EL (cell line): ENCODE results near the gene ERC2.

Source experiments
- DNase-seq: peaks from one replicate; pipeline ENCODE4 v3.0.0-alpha.2; 2016

Gene ERC2

DNA sequence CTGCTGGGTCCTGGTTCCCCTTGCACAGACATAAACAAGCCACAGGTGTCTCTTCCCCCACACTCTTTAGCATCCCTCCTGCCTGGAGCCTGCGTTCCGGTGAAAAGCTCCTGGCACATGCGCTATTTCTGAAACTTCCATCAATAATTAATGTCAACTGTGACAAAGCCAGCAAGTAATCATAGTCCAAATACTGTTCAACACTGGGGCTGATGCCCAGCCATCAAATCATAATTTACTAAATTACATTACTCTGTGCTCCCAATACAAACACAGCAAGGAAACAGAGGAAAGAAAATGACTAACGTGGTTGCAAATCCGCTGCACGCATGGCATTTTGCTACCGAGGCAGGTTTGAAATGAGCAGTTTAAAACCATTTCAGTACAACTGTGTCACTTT, 294.7 kb downstream of the ERC2 start:
- no peak for DNase-seq

DNA sequence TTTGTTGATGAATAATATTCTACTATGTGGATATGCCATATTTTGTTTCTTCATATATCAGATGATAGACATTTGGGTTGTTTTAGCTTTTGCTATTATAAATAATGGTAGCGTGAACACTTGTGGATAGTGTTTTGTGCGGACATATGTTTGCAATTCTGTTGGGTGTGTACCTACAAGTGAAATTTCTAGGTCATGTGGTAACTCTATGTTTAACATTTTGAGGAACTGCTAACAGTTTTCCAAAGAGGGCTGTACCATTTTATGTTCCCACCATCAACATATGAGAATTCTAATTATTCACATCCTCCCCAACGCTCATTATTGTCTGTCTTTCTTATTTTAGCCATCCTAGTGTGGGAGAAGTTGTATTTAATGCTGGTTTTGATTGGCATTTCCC, 303.8 kb downstream of the ERC2 start:
- no peak for DNase-seq

DNA sequence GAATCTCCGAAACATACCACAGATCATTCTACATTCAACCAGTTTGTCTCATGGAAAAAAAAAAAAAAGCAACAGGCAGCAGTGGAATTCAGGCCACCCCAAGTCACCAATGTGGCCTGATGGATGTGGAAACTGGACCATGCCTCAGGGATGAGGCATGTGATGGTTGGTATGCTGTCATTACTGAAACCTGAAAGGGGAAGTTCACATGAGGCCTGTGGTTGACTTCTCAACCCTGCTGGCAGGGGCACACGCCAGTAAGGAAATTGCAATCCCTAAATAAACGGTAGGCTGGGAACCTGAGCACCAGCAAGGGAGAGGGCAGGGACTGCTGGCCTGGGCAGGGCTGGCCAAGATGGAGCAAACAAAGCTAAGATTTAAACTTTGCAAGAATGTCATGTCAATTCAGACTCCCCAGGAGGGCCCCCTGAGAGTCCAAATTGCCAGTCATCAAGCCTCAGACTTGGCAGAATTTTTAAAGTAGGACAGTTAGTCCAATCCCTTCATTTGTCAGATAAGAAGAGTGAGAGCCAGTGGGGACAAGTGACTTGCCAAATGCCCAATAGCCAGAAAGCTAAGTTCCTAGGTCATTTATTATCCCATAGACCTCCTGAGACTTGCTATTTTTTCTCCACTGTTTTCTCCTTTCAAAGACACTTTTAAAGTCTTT, 310.4 kb downstream of the ERC2 start:
- DNase-seq: peak; percentile 78

DNA sequence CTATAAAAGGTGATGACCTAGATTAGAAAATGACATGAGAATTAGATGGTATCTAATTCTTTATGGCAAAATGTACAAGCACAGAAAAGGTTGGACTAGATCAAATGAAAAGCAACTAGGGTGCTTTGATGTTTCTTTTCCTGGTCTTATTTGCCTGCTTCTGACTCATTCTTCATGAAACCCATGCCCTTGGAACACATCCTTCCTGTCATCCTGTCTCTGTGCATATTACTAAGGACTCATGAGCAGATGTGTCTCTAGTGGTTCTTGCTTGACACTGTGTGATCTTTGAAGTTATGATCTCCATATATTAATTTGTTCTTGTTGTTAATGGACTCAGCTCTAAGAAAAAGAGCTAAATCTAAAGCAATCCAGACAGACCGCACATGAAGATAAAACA, 314.0 kb downstream of the ERC2 start:
- DNase-seq: peak; percentile 31

DNA sequence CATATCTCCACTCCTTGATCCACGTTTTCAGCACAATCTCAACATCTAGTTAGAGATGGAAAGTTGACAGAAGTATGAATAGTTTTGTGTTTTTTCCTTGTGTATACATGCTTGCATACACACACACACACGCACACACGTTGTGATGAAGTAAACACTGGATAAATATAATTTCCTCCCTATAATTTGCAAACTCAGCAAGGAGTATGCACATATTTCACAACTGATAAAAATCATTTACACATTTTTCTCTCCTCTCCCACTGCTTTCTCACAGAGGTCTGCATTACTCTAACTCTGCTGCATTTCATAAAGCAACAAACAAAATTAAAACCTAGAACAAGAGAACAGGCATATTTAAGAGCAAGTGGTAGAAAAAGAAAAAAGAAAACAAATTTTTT, 320.9 kb downstream of the ERC2 start:
- DNase-seq: no peak

DNA sequence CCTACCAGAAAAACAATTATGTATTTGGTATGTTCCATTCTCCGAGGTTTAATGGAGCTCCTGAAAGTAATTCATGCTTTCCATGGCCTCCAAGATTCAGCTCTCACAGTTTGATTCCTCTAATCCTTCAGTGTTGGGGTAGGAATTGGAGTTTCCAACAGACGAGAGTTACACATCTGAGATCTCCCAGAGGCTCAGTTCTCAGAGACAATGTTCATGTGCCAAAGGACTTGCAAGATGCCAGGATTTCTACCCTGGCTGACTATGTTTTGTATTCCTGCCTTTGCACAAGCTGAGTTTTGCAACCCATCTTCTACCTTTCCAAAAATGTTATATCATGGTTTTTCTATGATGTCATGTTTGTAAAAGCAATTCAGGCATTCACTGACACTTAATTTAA, 322.9 kb downstream of the ERC2 start:
- no peak for DNase-seq

DNA sequence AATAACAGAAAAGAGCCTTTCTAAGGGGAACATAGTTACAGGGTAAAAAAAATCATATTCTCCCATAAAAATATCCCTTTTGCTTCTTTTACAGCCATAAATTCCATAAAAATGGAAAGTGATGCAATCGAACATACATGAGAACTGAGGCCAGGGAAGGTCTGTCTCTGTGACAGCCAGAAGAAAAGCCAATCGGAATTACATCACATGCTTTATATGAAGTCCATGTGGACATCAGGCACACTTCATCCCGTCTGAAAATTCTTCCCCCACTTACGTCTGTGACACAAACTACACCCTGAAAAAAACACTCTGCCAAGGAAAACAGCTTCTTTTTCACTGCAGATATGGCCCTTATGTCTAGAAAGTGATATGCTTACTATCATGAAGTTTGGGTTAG, 323.5 kb downstream of the ERC2 start:
- no peak for DNase-seq

DNA sequence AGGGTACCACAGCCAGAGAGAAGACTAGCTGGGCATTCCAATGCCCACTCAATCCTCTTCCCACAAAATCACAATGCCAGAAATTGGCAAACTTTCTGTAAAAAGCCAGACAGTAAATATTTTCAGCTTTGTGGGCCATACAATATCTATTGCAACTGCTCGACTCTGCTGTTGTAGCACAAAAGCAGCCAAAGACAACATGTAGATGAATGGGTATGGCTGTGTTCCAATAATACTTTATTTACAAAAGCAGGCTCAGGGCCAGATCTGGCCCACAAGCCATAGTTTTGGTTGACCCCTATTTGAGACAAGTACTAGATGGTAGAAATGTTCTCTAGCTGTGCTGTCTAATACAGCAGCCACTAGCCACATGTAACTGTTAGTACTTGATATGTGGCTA, 330.9 kb downstream of the ERC2 start:
- DNase-seq: no peak

DNA sequence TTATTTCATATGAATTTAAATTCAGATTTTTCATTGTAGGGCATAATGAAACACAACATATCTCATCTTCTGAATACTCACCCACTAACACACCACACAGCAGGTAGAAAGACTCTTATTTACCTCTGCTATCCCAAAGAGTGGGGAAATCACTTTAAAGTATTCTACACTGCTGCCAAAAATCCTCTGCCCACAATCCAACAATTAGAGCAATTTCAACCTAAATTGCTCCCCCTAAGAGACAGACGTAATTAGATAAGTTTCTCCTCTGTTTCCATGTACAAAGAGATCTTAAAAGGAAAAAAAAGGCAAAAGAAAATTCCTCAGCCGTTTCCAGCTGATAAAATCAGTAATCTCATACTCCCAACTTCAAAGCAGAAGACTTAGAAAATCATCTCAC, 331.8 kb downstream of the ERC2 start:
- no peak for DNase-seq

DNA sequence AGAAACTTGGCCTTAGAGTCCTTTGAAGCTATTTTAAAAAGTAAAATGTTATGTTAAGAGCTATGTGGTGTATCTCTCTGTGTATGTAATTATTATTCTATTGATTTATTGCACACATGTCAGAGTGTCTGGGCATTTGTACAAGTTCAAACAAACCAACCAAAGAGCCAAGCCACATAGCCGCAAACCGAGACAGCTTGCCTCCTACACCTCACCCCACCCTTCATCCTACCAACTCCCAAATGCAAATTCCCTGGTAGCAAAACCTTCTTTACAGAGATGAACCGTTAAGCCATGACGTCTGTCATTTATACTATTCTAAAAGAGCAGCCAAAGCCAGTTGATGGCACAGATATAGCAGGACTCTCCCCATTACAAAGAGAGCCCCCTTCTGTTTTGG, 332.3 kb downstream of the ERC2 start:
- no peak for DNase-seq

DNA sequence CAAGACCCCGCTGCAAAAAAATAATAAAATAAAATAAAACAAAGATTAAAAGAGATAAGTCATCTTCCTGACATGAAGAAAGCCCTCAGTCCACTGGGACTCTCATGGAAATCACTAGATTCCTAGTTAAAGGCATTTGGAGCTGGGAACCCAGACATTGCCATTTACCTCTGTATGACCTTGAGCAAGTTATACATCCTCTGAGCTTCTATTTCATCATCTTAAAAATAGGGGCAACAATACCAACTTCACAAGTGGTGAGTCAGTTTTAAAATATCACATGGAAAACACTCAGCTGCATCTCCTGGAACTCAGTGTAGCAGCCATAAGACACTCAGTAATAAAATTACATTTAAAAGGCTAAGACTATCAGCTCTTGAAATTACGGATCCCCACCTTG, 334.8 kb downstream of the ERC2 start:
- peak; percentile 75 for DNase-seq

DNA sequence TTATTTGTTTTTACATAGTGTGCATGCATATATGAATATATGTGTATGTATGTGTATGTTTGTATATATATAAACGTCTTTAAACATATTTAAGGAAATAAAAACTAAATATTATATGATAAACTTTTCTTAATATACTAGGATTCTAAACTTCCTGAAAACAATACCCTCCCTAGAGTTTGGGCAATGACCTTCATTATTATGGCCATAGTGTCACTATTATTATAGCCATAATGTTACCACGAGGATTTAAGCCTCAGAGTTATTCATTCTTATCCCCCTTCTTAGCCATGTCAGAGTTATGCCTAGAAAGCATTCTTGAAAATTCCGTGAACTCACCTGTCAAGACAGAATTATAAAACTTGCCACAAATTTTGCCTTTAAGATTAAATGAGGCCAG, 335.5 kb downstream of the ERC2 start:
- no peak for DNase-seq

DNA sequence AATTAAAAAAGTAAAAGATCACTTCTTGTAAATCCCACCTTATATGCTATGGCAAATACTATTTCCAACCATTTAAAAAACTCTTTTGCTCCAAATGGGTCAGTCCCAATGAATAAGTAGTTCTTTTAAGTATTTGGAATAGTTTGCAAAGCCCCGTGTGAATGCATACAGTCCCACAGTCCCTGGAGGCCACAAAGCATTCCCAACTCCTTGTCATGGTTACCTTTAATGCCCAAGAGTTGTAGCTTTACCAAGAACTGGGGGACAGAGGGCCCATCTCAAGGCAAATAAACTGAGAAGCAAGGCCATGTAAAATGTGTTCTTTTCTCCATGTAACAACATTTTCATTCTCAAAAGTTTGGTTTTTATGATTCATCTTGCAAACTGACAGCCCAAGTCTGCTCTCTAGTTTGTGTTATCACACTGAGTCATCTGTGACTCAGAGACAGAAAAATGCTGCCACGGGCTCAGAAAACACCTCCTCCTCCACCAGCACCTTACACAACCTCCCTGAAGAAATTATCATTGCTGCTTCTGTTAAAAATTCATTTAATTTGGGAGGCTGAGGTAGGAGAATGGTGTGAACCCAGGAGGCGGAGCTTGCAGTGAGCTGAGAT, 336.2 kb downstream of the ERC2 start:
- peak; percentile 94 for DNase-seq

DNA sequence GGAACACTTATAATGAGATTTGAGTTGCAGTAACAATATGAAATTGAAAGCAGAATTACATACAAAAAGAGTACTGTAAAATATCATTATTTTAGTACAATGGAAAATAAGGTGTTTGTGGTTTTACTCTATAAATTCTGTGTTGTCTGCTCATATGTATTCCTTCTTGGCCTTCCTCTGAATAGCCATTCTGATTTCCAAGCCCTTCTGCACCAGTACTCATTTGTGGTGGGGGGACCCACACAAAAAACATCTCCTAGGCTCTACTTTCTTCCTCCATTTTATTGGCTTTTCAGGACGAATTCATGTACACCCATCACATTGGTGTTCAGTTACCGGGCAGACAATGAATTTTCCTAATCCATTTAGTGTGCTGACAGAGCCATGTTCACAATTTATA, 338.2 kb downstream of the ERC2 start:
- no peak for DNase-seq

DNA sequence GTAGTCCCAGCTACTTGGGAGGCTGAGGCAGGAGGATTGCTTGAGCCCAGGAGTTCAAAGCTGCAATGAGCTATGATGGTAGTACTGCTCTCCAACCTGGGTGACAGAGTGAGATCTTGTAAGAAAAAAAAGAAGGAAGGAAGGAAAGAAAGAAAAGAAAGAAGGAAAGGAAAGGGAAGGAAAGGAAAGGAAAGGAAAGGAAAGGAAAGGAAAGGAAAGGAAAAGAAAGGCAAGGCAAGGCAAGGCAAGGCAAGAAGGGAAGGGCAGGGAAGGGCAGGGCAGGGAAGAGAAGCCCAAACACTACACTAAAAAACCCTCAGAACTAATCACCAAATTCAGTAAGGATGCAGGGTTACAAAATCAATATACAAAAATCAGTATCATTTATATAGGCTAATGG, 341.6 kb downstream of the ERC2 start:
- no peak for DNase-seq

DNA sequence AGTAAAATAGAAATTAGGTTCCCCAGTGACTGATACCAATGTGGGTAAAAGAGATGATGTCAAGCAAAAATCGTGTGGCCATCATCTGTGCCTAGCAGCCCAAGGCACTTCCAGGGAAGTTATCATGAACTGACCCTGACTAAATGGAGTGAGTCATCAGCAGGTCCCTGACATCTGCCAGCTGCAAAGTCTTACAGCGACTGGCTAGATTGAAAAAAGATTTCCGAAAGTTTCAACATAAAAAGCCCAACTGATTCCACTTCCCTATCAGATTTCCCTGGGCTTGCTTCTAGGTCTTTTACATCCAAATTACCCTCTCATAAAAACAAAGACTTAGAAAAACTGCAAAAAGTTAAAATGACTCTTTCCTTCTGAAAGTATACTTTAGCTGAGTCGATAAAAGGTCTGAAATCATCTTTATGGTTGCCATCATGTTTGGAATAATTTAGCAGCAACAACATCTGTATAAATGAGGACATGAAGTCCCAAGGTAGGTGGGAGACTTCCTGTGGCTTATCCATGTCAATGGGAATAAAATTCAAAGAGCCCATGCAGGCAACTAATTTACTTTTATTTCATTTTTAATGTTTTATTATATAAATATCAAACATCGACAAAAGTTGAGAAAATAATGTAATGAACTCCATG, 342.8 kb downstream of the ERC2 start:
- DNase-seq: peak; percentile 87

DNA sequence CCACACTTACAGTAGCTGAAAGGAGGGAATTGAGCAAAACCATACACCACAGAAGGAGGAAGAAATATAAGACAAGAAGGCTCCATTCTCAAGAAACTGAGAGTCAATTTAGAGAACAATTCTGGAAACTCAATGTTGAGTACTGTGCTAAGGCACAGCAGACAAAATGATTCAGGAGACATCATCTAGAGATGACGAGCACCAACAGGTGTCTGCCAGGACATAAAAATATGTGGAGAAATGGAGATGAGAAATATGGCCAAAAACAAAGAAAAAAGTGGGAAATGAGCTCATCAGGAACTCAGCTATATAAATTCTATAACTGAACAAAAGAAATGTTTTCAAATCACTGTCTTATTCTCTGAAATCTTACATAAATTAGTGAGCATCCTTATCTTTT, 343.7 kb downstream of the ERC2 start:
- DNase-seq: no peak

DNA sequence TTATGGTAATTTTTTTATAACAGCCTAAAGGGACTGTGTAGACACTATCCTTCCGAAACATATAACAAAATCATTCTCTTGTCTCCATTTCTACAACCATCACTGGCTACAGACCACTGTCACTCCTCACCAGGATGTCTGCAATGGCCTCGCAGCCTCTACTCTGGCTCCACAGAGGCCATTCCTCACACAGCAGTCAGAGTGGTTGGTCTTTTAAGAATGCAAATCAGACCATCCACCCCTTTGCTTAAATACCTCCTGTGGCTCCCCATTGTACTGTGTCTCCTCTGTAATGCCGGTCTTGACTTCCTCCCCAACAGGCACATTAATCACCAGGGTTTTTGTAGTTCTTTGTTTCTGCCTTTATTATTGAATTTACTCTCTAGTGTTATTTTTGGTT, 344.8 kb downstream of the ERC2 start:
- no peak for DNase-seq

DNA sequence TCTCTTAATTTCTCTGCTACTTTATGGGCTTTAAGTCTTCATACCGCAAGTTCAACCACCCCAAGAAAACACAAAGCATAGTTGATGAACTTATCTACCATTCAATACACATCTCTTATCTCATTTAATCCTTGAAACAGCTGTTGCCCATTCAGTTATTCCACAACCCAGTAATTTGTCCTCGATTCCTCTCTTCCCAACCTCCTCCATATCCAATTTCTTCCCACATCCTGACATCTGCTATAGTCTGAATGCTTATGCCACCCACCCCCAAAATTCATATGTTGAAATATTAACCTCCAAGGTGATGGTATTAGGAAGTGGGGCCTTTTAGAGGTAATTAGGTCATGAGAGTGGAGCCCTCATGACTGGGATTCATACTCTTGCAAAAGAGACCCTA, 345.4 kb downstream of the ERC2 start:
- no peak for DNase-seq

DNA sequence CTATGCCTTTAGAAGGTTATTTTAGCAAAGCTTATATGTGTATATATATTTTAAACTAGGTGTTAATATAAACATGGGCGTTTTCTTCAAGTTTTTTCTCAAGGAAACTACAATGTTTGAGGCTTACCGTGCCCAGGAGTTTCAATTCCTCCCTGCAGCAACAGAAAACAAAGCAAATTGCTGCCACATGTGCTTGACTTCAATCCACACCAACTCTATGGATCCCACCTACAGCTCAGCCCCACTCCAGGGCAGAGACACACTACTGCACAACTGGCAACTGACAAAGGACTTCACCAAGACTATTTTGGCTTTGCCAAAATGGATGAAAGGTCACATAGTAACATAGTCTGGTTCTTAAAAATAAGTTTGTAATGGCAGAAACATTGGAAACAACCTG, 346.6 kb downstream of the ERC2 start:
- no peak for DNase-seq

DNA sequence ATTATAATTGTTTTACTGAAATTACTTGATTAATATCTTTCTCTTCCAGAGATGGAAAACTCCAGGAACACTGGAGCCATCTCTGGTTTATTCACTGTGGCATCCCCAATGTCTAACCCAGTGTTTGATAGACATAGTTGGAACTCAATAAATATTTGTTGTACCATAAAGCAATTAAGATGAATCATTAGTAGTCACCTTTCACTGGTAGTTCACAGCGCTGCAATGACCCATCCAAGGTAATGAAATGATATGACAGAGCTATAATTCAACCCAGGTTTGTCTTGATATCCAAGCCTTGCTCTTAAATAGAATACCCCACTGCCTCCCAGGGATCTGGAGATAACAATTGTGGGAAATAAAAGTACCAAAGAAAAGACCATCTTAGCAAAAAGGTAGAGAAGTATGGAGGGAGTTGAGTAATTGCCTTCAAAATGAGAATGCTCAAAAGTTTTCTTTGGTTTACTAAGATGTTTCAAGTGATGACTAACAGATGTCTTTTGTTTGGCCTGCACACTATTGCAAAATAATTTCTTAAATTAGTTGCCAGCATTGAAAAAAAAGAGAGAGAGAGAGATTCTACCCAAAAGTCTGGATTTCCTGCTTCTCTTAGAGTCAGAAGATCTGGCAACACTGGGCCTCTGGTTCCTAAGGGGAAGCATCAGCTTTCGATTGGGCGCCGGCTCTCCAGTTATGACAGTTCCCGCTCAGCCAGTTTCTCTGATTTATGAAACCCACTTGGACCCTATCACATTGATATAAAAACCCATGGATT, 348.5 kb downstream of the ERC2 start:
- peak; percentile 61 for DNase-seq

DNA sequence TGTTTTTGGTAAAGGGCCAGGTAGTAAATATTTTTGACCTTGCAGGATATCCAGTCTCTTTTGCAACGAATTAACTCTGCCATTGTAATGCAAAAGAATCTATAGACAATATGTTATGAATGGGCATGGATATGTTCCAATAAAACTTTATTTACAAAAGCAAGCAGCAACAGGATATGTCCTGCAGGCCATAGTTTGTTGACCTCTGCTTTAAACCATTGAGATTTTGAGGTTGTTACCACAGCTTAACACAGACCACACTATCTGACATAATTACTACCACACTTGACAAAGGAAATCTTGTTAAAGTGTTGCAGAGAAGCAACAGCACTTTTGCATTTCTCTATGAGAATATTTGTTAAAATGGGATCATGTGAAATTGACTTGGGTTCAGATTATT, 349.3 kb downstream of the ERC2 start:
- no peak for DNase-seq

DNA sequence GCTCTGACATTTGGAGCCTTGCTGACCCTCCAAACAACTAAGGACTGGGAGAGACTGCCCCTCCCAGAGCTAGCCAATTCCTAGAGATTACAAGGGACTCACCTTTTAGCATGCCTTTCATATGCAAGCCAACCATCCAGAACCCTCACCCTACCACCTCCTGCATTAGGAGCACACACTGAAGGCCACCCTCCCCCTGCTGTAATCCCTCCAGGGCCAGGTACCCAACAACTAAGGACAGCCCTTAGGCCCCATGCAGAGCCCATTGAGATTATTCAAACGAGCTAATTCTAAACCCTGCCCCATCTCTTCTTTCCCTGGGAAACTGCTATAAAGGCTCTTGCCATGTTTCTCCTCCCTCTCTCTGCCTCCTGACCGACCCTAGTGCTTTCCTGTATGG, 352.6 kb downstream of the ERC2 start:
- DNase-seq: no peak

DNA sequence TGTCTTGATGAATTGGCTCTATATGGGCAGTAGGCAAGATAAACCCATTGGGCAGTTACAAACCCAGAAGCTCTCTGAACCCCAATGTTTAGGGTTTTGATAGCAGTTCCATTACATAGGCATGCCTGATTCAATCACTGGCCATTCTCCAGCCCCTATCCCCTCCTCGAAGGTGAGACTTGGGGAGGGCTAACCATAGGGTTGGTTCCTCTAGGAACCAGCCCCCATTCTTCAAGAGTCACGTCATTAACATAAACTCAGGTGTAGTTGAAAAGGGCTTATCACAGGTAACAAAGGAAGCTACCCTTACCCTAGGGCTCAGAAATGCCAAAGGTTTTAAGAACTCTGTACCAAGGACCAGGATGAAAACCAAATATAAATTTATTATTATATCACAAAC, 353.1 kb downstream of the ERC2 start:
- DNase-seq: no peak
